ENCODE measurements around the gene CRMP1. TPM values are rescaled to one million over a fixed set of nuclear protein-coding genes. Genes with fewer than 3 reads are reported as not detected.
A peak's percentile ranks its signal among the peaks of the same experiment; 100 is the strongest.

CRMP1 gene
- total RNA-seq, 1 donor = under 0.01 TPM

DNA sequence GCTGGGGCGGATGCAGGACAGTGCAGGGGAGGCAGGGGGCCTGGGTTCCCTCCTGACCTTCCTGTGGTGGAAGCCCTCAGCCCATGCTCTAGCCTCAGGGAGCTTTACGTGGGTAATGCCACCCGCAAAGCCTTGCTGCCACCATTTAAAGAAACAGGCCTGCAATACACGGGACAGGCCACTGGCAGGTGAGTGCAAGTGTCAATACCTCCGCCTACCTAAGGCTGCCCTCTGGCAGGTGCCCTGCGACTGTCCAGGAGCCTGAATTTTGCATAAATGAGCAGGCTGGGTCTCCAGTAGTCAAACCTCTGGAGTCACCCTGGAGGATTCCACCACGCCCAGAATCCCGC lies 5.9 kb downstream of the CRMP1 start:
- H3K36me3 ChIP-seq (ENCODE audit: insufficient read depth, low read length) = no peaks in the 10 kb centered on the region
- TF ChIP-seq, protein P1, sequence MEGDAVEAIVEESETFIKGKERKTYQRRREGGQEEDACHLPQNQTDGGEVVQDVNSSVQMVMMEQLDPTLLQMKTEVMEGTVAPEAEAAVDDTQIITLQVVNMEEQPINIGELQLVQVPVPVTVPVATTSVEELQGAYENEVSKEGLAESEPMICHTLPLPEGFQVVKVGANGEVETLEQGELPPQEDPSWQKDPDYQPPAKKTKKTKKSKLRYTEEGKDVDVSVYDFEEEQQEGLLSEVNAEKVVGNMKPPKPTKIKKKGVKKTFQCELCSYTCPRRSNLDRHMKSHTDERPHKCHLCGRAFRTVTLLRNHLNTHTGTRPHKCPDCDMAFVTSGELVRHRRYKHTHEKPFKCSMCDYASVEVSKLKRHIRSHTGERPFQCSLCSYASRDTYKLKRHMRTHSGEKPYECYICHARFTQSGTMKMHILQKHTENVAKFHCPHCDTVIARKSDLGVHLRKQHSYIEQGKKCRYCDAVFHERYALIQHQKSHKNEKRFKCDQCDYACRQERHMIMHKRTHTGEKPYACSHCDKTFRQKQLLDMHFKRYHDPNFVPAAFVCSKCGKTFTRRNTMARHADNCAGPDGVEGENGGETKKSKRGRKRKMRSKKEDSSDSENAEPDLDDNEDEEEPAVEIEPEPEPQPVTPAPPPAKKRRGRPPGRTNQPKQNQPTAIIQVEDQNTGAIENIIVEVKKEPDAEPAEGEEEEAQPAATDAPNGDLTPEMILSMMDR (IDR thresholded peaks at IDR 0.05; ENCODE audit: extremely low read depth, low read depth, low read length) = no peak
- peaks cover 43% of the 10 kb centered on the region for H3K27me3 ChIP-seq (ENCODE audit: insufficient read depth, low read length)
- no peak overlapping the region for H3K4me3 ChIP-seq (ENCODE audit: insufficient read depth, low read length)
- H3K4me1 ChIP-seq (ENCODE audit: insufficient read depth, low read length) = no peaks in the 10 kb centered on the region
- no peak overlapping the region for H3K27ac ChIP-seq (ENCODE audit: low read depth, low read length)
- no peaks in the 10 kb centered on the region for H4K20me1 ChIP-seq (ENCODE audit: insufficient read depth, low read length)
- peak; percentile 47 for DNase-seq (ENCODE audit: insufficient read length, low spot score, missing footprints)
- H3K9me3 ChIP-seq (ENCODE audit: low read depth, low read length) = no peaks in the 10 kb centered on the region
- no peak overlapping the region for H3K4me2 ChIP-seq (ENCODE audit: insufficient read depth, low read length)
- no peaks in the 10 kb centered on the region for H3K79me2 ChIP-seq (ENCODE audit: insufficient read depth, low read length)
- no peak overlapping the region for H2AFZ ChIP-seq (ENCODE audit: low read length)

DNA sequence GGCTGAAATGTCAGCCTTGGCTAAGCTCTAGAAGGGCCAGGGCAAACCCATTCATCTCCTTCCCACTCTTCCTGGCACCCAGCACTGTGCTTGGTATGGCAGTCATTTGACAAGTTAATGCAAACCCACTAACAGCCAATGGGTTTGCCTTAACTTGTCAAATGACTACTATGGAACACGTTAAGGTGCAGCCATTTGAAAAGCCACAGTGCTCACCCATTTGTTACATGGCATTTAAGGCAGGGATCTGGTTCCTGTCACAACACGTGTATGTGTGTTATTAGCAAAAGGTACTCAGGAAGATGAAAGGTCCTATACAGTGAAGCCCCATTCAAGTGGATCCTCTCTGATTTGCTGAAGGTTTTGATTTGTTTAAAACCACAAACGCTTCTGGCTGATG lies 7.2 kb downstream of the CRMP1 start:
- no peak overlapping the region for H3K27ac ChIP-seq (ENCODE audit: low read depth, low read length)
- no peaks in the 10 kb centered on the region for H3K9me3 ChIP-seq (ENCODE audit: low read depth, low read length)
- H3K36me3 ChIP-seq (ENCODE audit: insufficient read depth, low read length) = no peaks in the 10 kb centered on the region
- H3K27me3 ChIP-seq (ENCODE audit: insufficient read depth, low read length) = peaks cover 31% of the 10 kb centered on the region
- TF ChIP-seq, protein P1 (IDR thresholded peaks at IDR 0.05; ENCODE audit: extremely low read depth, low read depth, low read length) = no peak
- DNase-seq (ENCODE audit: insufficient read length, low spot score, missing footprints) = no peak
- H3K4me2 ChIP-seq (ENCODE audit: insufficient read depth, low read length) = no peak overlapping the region
- no peak overlapping the region for H3K4me3 ChIP-seq (ENCODE audit: insufficient read depth, low read length)
- H2AFZ ChIP-seq (ENCODE audit: low read length) = no peak overlapping the region
- H3K79me2 ChIP-seq (ENCODE audit: insufficient read depth, low read length) = no peaks in the 10 kb centered on the region
- H3K4me1 ChIP-seq (ENCODE audit: insufficient read depth, low read length) = no peaks in the 10 kb centered on the region
- H4K20me1 ChIP-seq (ENCODE audit: insufficient read depth, low read length) = no peaks in the 10 kb centered on the region

DNA sequence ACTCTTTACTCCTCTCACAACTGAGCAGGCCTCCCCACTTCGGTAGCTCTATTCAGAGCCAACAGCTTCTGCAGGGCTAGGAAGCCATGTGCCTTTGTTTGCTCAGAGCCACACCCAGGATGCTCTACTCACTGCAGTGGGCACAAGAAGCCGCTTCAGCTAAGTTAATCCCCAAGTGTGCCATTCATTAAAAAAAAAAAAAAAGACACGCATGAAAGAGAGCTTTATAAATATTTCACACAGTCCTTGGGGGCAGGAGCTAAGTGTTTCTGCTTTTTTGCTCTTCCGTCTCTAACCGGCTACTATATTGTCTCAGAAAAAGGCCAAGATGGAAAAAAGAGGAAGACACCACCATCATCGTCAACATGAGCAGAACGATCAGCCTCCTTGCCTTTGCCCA lies 8.1 kb downstream of the CRMP1 start:
- Histone ChIP-seq H3K4me3 (ENCODE audit: insufficient read depth, low read length) (no peak overlapping the region), H3K36me3 (ENCODE audit: insufficient read depth, low read length) (no peaks in the 10 kb centered on the region), H3K4me1 (ENCODE audit: insufficient read depth, low read length) (no peaks in the 10 kb centered on the region), H3K27me3 (ENCODE audit: insufficient read depth, low read length) (peaks cover 21% of the 10 kb centered on the region), H4K20me1 (ENCODE audit: insufficient read depth, low read length) (no peaks in the 10 kb centered on the region), H3K4me2 (ENCODE audit: insufficient read depth, low read length) (no peak overlapping the region), H3K27ac (ENCODE audit: low read depth, low read length) (no peak overlapping the region), H2AFZ (ENCODE audit: low read length) (no peak overlapping the region), H3K9me3 (ENCODE audit: low read depth, low read length) (no peaks in the 10 kb centered on the region), H3K79me2 (ENCODE audit: insufficient read depth, low read length) (no peaks in the 10 kb centered on the region)
- TF ChIP-seq, protein P1 (IDR thresholded peaks at IDR 0.05; ENCODE audit: extremely low read depth, low read depth, low read length) = no peak
- DNase-seq (ENCODE audit: insufficient read length, low spot score, missing footprints) = no peak

DNA sequence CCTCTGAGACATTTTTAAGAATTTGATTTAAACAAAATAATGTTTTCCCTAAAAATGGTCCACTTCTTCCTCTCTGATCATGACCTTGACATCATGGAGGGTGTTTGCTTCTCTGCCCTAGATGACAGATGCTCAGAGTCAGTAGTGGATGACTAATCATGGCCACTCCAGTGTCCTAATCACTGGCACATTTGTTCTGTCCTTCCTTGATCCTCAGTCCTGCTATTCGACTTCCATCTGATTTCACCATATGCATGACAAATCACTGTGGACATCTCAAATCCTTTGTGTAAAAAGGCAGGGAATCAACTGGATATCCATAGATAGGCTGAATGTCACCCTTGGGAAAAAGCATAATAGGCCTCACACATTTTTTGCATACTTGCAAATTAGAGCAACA lies 9.0 kb downstream of the CRMP1 start:
- H2AFZ ChIP-seq (ENCODE audit: low read length) = no peak overlapping the region
- no peak overlapping the region for H3K4me2 ChIP-seq (ENCODE audit: insufficient read depth, low read length)
- no peaks in the 10 kb centered on the region for H3K79me2 ChIP-seq (ENCODE audit: insufficient read depth, low read length)
- H3K27ac ChIP-seq (ENCODE audit: low read depth, low read length) = no peak overlapping the region
- H3K4me1 ChIP-seq (ENCODE audit: insufficient read depth, low read length) = no peaks in the 10 kb centered on the region
- peaks cover 12% of the 10 kb centered on the region for H3K27me3 ChIP-seq (ENCODE audit: insufficient read depth, low read length)
- no peaks in the 10 kb centered on the region for H3K36me3 ChIP-seq (ENCODE audit: insufficient read depth, low read length)
- no peak overlapping the region for H3K4me3 ChIP-seq (ENCODE audit: insufficient read depth, low read length)
- TF ChIP-seq, protein P1 (IDR thresholded peaks at IDR 0.05; ENCODE audit: extremely low read depth, low read depth, low read length) = no peak
- H3K9me3 ChIP-seq (ENCODE audit: low read depth, low read length) = no peaks in the 10 kb centered on the region
- no peak for DNase-seq (ENCODE audit: insufficient read length, low spot score, missing footprints)
- H4K20me1 ChIP-seq (ENCODE audit: insufficient read depth, low read length) = no peaks in the 10 kb centered on the region
